HEK293 (cell line): ENCODE data around the gene RPS6KB2.

Source experiments
- CTCF ChIA-PET: fragments of 350-600 bp; formaldehyde crosslinking; extraction: SDS; loops from one replicate; lab custom pipeline; 2021; ENCODE audit warnings: antibody characterized with exemption; lab: Yijun Ruan, JAX
- POLR2A ChIA-PET: fragments of 300-600 bp; formaldehyde crosslinking; extraction: SDS; loops from one replicate; lab custom pipeline; 2020; ENCODE audit warnings: antibody characterized with exemption, inconsistent platforms; lab: Yijun Ruan, JAX
- H3K27ac ChIP-seq: fragments of 200-500 bp; sonication (Bioruptor generic); 2 replicates; pipeline ENCODE4 v1.5.1; 2014; ENCODE audit warnings: low read depth, low read length, control low read depth, inconsistent platforms; ENCODE audit errors: extremely low read depth
- H3K36me3 ChIP-seq, 2 experiments: fragments of 200-500 bp in 1 of 2; sonication (Bioruptor generic) in 1 of 2; 1 replicate in 1 of 2; 2 replicates in 1 of 2; pipeline ENCODE4 v1.5.1; 2014 to 2017; ENCODE audit warnings: inconsistent platforms in 2 of 2, low read length in 2 of 2; ENCODE audit not compliant: control insufficient read depth in 2 of 2, insufficient read depth in 1 of 2
- H3K4me1 ChIP-seq: fragments of 200-500 bp; sonication (Bioruptor generic); 2 replicates; pipeline ENCODE4 v1.5.1; 2014; ENCODE audit warnings: mild to moderate bottlenecking, low read length, inconsistent platforms; ENCODE audit not compliant: control insufficient read depth, insufficient read depth
- H3K4me3 ChIP-seq: 2 replicates; pipeline ENCODE4 v1.5.1; 2011; ENCODE audit warnings: low read depth, mild to moderate bottlenecking, control low read depth, low read length, moderate library complexity
- H3K9me3 ChIP-seq: fragments of 200-500 bp; sonication (Bioruptor generic); 2 replicates; pipeline ENCODE4 v1.5.1; 2014; ENCODE audit warnings: low read depth, low read length, inconsistent platforms; ENCODE audit not compliant: control insufficient read depth, insufficient read depth
- CTCF ChIP-seq: fragments of 450-650 bp; formaldehyde crosslinking; IDR thresholded peaks from 2 replicates; pipeline ENCODE4 v1.5.1; 2016; ENCODE audit warnings: missing biosample characterization, missing genetic modification characterization
- ELK4 ChIP-seq: IDR thresholded peaks from 2 replicates; pipeline ENCODE4 v1.6.1; 2011; ENCODE audit warnings: mild to moderate bottlenecking, low read depth, low read length, borderline replicate concordance
- FEZF1 ChIP-seq: fragments of 450-650 bp; formaldehyde crosslinking; IDR thresholded peaks from 2 replicates; pipeline ENCODE4 v1.5.1; 2016; ENCODE audit warnings: missing biosample characterization, missing genetic modification characterization
- GLI4 ChIP-seq: fragments of 450-650 bp; formaldehyde crosslinking; IDR thresholded peaks from 2 replicates; pipeline ENCODE4 v1.5.1; 2016; ENCODE audit warnings: missing biosample characterization, missing genetic modification characterization
- GLIS1 ChIP-seq: fragments of 450-650 bp; formaldehyde crosslinking; IDR thresholded peaks from 2 replicates; pipeline ENCODE4 v1.5.1; 2016; ENCODE audit warnings: missing biosample characterization, missing genetic modification characterization
- HOXC10 ChIP-seq: sonication (generic); formaldehyde crosslinking; IDR thresholded peaks from 2 replicates; pipeline ENCODE4 v1.8.1; 2023; ENCODE audit warnings: mild to moderate bottlenecking, missing genetic modification reagents
- MEIS1 ChIP-seq: sonication (generic); formaldehyde crosslinking; IDR thresholded peaks from 2 replicates; pipeline ENCODE4 v1.8.1; 2022; ENCODE audit warnings: missing genetic modification reagents, mild to moderate bottlenecking, borderline replicate concordance
- OSR2 ChIP-seq: fragments of 450-650 bp; formaldehyde crosslinking; IDR thresholded peaks from 2 replicates; pipeline ENCODE4 v1.5.1; 2016; ENCODE audit warnings: missing biosample characterization, missing genetic modification characterization
- PRDM1 ChIP-seq: fragments of 450-650 bp; formaldehyde crosslinking; IDR thresholded peaks from 2 replicates; pipeline ENCODE4; 2016; ENCODE audit warnings: missing biosample characterization, missing genetic modification characterization
- SETDB1 ChIP-seq: IDR thresholded peaks from one replicate; pipeline ENCODE4 v1.6.1; 2017; ENCODE audit warnings: mild to moderate bottlenecking, low read length, moderate library complexity, mixed read lengths; ENCODE audit not compliant: insufficient read length
- ZBTB6 ChIP-seq: fragments of 450-650 bp; formaldehyde crosslinking; IDR thresholded peaks from 2 replicates; pipeline ENCODE4 v1.5.1; 2017; ENCODE audit warnings: missing biosample characterization, missing genetic modification characterization
- ZFP37 ChIP-seq: fragments of 450-650 bp; formaldehyde crosslinking; IDR thresholded peaks from 2 replicates; pipeline ENCODE4 v1.5.1; 2016; ENCODE audit warnings: missing biosample characterization, missing genetic modification characterization
- ZNF10 ChIP-seq: fragments of 450-650 bp; formaldehyde crosslinking; IDR thresholded peaks from 2 replicates; pipeline ENCODE4 v1.5.1; 2017; ENCODE audit warnings: missing biosample characterization, missing genetic modification characterization
- ZNF121 ChIP-seq: fragments of 450-650 bp; formaldehyde crosslinking; IDR thresholded peaks from 2 replicates; pipeline ENCODE4 v1.5.1; 2016; ENCODE audit warnings: missing biosample characterization, missing genetic modification characterization
- ZNF16 ChIP-seq: fragments of 450-650 bp; formaldehyde crosslinking; IDR thresholded peaks from 2 replicates; pipeline ENCODE4 v1.5.1; 2016; ENCODE audit warnings: low read depth, missing biosample characterization, missing genetic modification characterization
- ZNF169 ChIP-seq: fragments of 450-650 bp; formaldehyde crosslinking; IDR thresholded peaks from 2 replicates; pipeline ENCODE4 v1.5.1; 2016; ENCODE audit warnings: missing biosample characterization, missing genetic modification characterization
- ZNF175 ChIP-seq: fragments of 450-650 bp; formaldehyde crosslinking; IDR thresholded peaks from 2 replicates; pipeline ENCODE4 v1.5.1; 2016; ENCODE audit warnings: missing biosample characterization, missing genetic modification characterization
- ZNF341 ChIP-seq: fragments of 450-650 bp; formaldehyde crosslinking; IDR thresholded peaks from 2 replicates; pipeline ENCODE4; 2016; ENCODE audit warnings: low read depth, missing biosample characterization, missing genetic modification characterization
- ZNF501 ChIP-seq: fragments of 450-650 bp; formaldehyde crosslinking; IDR thresholded peaks from 2 replicates; pipeline ENCODE4 v1.5.1; 2016; ENCODE audit warnings: missing biosample characterization, missing genetic modification characterization
- ZNF548 ChIP-seq: fragments of 450-650 bp; formaldehyde crosslinking; IDR thresholded peaks from 2 replicates; pipeline ENCODE4 v1.5.1; 2016; ENCODE audit warnings: missing biosample characterization, missing genetic modification characterization
- ZNF629 ChIP-seq: fragments of 450-650 bp; formaldehyde crosslinking; IDR thresholded peaks from 2 replicates; pipeline ENCODE4 v1.5.1; 2017; ENCODE audit warnings: missing biosample characterization, missing genetic modification characterization
- ZNF776 ChIP-seq: fragments of 450-650 bp; formaldehyde crosslinking; IDR thresholded peaks from 2 replicates; pipeline ENCODE4 v1.5.0; 2017; ENCODE audit warnings: missing biosample characterization, missing genetic modification characterization, borderline replicate concordance
- ZNF791 ChIP-seq: fragments of 450-650 bp; formaldehyde crosslinking; IDR thresholded peaks from 2 replicates; pipeline ENCODE4 v1.5.1; 2016; ENCODE audit warnings: missing biosample characterization, missing genetic modification characterization
- TF ChIP-seq, protein P1 (sequence below): fragments of 450-650 bp; IDR thresholded peaks from 2 replicates; pipeline ENCODE4 v1.5.1; 2018; ENCODE audit warnings: missing biosample characterization, mild to moderate bottlenecking, missing genetic modification characterization
- TF ChIP-seq, protein P2 (sequence below): fragments of 450-650 bp; formaldehyde crosslinking; IDR thresholded peaks from 2 replicates; pipeline ENCODE4 v1.5.1; 2016; ENCODE audit warnings: missing biosample characterization, missing genetic modification characterization

RPS6KB2 gene

GRCh38 chr11:67466962-67467771 is 38.9 kb downstream of the RPS6KB2 start:
- Histone ChIP-seq H3K27ac (no peak overlapping the region), H3K9me3 (no peaks in the 10 kb centered on the region), H3K4me1 (no peaks in the 10 kb centered on the region; the same call in 1 of the 2 replicates), H3K36me3 (no peaks in the 10 kb centered on the region), H3K4me3 (no peak overlapping the region)
- POLR2A ChIA-PET: interaction anchor here (0.5 to 2.8 kb wide), 4 partner anchors 16 to 480 kb away, joined by 3 to 23 read pairs (median 11); partner anchors contain the start of genes AIP, PPP1CA and PTPRCAP
- TF ChIP-seq MEIS1 (CRISPR knock-in tag): no peak
- TF ChIP-seq ZNF175: no peak
- no peak for TF ChIP-seq CTCF (tag by site-specific recombination)
- no peak for TF ChIP-seq OSR2 (tag by site-specific recombination)
- TF ChIP-seq, protein P1, sequence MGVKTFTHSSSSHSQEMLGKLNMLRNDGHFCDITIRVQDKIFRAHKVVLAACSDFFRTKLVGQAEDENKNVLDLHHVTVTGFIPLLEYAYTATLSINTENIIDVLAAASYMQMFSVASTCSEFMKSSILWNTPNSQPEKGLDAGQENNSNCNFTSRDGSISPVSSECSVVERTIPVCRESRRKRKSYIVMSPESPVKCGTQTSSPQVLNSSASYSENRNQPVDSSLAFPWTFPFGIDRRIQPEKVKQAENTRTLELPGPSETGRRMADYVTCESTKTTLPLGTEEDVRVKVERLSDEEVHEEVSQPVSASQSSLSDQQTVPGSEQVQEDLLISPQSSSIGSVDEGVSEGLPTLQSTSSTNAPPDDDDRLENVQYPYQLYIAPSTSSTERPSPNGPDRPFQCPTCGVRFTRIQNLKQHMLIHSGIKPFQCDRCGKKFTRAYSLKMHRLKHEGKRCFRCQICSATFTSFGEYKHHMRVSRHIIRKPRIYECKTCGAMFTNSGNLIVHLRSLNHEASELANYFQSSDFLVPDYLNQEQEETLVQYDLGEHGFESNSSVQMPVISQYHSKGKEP (tag by site-specific recombination): no peak
- TF ChIP-seq ZFP37: no peak
- no peak for TF ChIP-seq ZNF548 (tag by site-specific recombination)
- no peak for TF ChIP-seq ZNF10 (tag by site-specific recombination)
- no peak for TF ChIP-seq ZNF169 (tag by site-specific recombination)
- TF ChIP-seq SETDB1: no peak
- no peak for TF ChIP-seq ZNF501
- no peak for TF ChIP-seq ZNF121
- TF ChIP-seq FEZF1 (tag by site-specific recombination): no peak
- no peak for TF ChIP-seq ELK4
- TF ChIP-seq PRDM1 (tag by site-specific recombination): no peak
- TF ChIP-seq ZNF791: no peak
- TF ChIP-seq ZNF16 (tag by site-specific recombination): no peak
- no peak for TF ChIP-seq HOXC10 (CRISPR knock-in tag)
- CTCF ChIA-PET: interaction anchor here (0.6 to 1.6 kb wide), 3 partner anchors 18 to 125 kb away, joined by 4 to 10 read pairs (median 6); partner anchors contain the start of gene PPP1CA

DNA sequence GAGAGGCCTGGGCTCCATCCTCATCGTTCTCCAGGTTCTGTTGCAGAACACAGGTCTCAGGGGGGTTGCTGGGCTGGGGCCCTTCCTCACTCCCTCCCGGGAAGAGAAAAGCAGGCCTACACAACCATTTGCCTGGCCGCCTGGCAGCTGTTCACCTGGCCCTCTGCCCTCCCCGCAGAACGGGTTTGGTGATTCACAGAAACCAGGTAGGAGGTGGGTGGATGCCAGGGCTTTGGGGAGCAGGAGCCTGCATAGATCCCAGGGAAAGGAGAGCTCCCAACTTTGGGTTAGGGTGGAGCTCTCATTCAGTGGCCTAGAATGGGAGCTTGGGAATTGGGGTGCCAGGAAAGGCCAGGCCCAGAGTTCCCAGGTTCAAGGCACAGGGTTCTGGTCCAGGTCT is 39.8 kb downstream of the RPS6KB2 start:
- Histone ChIP-seq H3K36me3 (no peaks in the 10 kb centered on the region), H3K27ac (no peak overlapping the region; the same call in 1 of the 2 replicates), H3K4me3 (peak overlapping the region; percentile 71), H3K9me3 (no peaks in the 10 kb centered on the region), H3K4me1 (no peaks in the 10 kb centered on the region; the same call in 1 of the 2 replicates)
- ChIA-PET CTCF (interaction anchor here (1.0 to 1.9 kb wide), 3 partner anchors 17 to 79 kb away, joined by 6 to 10 read pairs (median 10); partner anchors contain the start of gene PPP1CA), POLR2A (interaction anchor here (0.5 to 2.8 kb wide), 10 partner anchors 8 to 481 kb away, joined by 3 to 23 read pairs (median 5); partner anchors contain the start of genes AIP, PITPNM1, PPP1CA and PTPRCAP)
- TF ChIP-seq ZBTB6 (0 out of 2 replicates have a peak, but pooled peaks have one; percentile 59), ZNF629 (no peak), GLI4 (tag by site-specific recombination) (no peak), ZNF776 (tag by site-specific recombination) (no peak), GLIS1 (tag by site-specific recombination) (0 out of 2 replicates have a peak, but pooled peaks have one; percentile 2), ZNF341 (tag by site-specific recombination) (peak; percentile 66)
- TF ChIP-seq, protein P2, sequence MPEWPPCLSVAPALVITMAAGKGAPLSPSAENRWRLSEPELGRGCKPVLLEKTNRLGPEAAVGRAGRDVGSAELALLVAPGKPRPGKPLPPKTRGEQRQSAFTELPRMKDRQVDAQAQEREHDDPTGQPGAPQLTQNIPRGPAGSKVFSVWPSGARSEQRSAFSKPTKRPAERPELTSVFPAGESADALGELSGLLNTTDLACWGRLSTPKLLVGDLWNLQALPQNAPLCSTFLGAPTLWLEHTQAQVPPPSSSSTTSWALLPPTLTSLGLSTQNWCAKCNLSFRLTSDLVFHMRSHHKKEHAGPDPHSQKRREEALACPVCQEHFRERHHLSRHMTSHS (tag by site-specific recombination): no peak
